Measurements from ENCODE around the gene CDH23. TPM values are rescaled to one million over a fixed set of nuclear protein-coding genes. Genes with fewer than 3 reads are reported as not detected.

CDH23 gene
- total and polyA plus RNA-seq, 2 donors (not counting 1 experiment from before 2014, with no cell fraction given), result 0.01 to 0.17 TPM

DNA sequence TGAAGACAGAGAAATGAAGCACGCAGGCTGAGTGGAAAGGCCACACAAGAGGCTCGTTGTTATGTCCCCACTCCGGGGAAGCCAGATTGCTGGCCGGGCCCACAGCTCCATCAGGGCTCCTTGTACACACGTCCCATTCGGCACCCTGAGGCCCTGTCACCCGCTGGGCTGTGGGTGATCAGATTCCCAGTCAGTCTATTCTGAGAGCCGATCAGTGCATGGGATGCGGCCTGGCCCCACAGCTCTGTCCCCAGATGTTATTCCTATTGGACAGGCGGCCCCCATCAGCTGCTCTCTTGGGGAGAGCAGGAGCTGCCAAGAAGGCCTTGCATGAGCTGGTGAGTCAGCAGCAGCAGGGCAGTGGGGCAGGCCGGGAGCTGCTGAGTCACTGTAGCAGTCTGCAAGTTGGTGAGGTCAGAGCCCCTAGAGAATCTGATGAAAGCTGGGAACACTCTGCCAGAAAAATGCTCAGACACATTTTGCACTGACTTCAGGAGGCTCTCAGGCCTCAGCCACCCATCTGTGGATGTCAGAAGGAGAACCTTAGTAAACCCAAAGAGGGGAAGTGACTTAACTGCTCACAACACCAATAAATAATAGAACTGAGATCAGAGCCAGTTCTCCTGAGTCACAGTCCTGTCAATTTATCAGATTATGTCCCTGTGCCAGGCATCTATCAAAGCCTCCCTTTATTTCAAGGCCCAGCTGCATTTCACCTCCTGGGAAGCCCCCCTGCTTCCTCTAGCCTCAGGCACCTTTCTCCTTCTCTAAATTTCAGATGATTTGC lies 463.7 kb downstream of the CDH23 start:
- Histone ChIP-seq H3K27ac (ENCODE audit: insufficient read depth, low read length) (peak overlapping the region; percentile 95), H2AFZ (ENCODE audit: low read length) (peak overlapping the region; percentile 4), H3K36me3 (ENCODE audit: control insufficient read depth, insufficient read depth, low read length) (no peaks in the 10 kb centered on the region), H4K20me1 (ENCODE audit: control insufficient read depth, extremely low read depth, insufficient read depth, low read length) (no peaks in the 10 kb centered on the region), H3K4me1 (ENCODE audit: control insufficient read depth, extremely low read depth, insufficient read depth, low read length) (peaks cover 20% of the 10 kb centered on the region), H3K9me3 (ENCODE audit: control insufficient read depth, insufficient read depth, low read depth, low read length) (no peaks in the 10 kb centered on the region), H3K79me2 (ENCODE audit: control insufficient read depth, insufficient read depth, low read length) (no peaks in the 10 kb centered on the region), H3K4me2 (ENCODE audit: extremely low read depth, insufficient read depth, low read length) (peak overlapping the region; percentile 54), H3K4me3 (replicated peaks in 1 of 4; ENCODE audit: control extremely low read depth in 1 of 4, insufficient read depth in 1 of 4, low read depth in 3 of 4, low read length in 4 of 4) (no peak overlapping the region), H3K9ac (ENCODE audit: insufficient read depth, low read length) (peak overlapping the region; percentile 62), H3K27me3 (ENCODE audit: control insufficient read depth, insufficient read depth, low read length) (no peaks in the 10 kb centered on the region)
- peak; percentile 100 for DNase-seq (ENCODE audit: low read depth in 2 of 2)
- TF ChIP-seq, protein P1, sequence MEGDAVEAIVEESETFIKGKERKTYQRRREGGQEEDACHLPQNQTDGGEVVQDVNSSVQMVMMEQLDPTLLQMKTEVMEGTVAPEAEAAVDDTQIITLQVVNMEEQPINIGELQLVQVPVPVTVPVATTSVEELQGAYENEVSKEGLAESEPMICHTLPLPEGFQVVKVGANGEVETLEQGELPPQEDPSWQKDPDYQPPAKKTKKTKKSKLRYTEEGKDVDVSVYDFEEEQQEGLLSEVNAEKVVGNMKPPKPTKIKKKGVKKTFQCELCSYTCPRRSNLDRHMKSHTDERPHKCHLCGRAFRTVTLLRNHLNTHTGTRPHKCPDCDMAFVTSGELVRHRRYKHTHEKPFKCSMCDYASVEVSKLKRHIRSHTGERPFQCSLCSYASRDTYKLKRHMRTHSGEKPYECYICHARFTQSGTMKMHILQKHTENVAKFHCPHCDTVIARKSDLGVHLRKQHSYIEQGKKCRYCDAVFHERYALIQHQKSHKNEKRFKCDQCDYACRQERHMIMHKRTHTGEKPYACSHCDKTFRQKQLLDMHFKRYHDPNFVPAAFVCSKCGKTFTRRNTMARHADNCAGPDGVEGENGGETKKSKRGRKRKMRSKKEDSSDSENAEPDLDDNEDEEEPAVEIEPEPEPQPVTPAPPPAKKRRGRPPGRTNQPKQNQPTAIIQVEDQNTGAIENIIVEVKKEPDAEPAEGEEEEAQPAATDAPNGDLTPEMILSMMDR (conservative IDR thresholded peaks at IDR 0.05 in 1 of 2, IDR thresholded peaks at IDR 0.05 in 1 of 2; ENCODE audit: low read depth in 1 of 2, low read length in 2 of 2), result no peak
- TF ChIP-seq EZH2 (IDR thresholded peaks at IDR 0.05; ENCODE audit: low read length, missing control alignments), result no peak

DNA sequence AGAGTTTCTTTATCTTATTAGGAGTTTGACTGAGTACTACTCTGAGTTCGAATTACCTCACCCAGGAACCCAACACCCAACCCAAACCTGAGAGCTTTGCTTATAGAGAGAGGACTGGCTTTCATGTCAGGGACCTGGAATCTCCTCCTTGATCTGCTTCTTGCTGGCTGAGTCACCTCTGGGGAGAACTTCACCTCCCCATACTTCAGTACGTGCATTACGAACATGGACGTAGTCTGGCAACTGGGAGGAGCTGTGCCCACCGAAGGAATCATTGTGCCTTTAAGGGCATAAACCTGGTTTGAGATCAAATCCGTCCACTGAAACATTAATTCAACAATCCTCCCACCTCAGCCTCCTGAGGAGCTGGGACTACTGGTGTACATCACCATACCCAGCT lies 466.5 kb downstream of the CDH23 start:
- H4K20me1 ChIP-seq (ENCODE audit: control insufficient read depth, extremely low read depth, insufficient read depth, low read length), result no peaks in the 10 kb centered on the region
- H3K9ac ChIP-seq (ENCODE audit: insufficient read depth, low read length), result no peak overlapping the region
- no peak overlapping the region for H3K4me3 ChIP-seq (replicated peaks in 1 of 4; ENCODE audit: control extremely low read depth in 1 of 4, insufficient read depth in 1 of 4, low read depth in 3 of 4, low read length in 4 of 4)
- no peaks in the 10 kb centered on the region for H3K9me3 ChIP-seq (ENCODE audit: control insufficient read depth, insufficient read depth, low read depth, low read length)
- H3K4me2 ChIP-seq (ENCODE audit: extremely low read depth, insufficient read depth, low read length), result no peak overlapping the region
- H3K27me3 ChIP-seq (ENCODE audit: control insufficient read depth, insufficient read depth, low read length), result no peaks in the 10 kb centered on the region
- H3K36me3 ChIP-seq (ENCODE audit: control insufficient read depth, insufficient read depth, low read length), result no peaks in the 10 kb centered on the region
- H3K79me2 ChIP-seq (ENCODE audit: control insufficient read depth, insufficient read depth, low read length), result no peaks in the 10 kb centered on the region
- no peak overlapping the region for H2AFZ ChIP-seq (ENCODE audit: low read length)
- peaks cover 25% of the 10 kb centered on the region for H3K4me1 ChIP-seq (ENCODE audit: control insufficient read depth, extremely low read depth, insufficient read depth, low read length)
- no peak for TF ChIP-seq EZH2 (IDR thresholded peaks at IDR 0.05; ENCODE audit: low read length, missing control alignments)
- TF ChIP-seq, protein P1 (conservative IDR thresholded peaks at IDR 0.05 in 1 of 2, IDR thresholded peaks at IDR 0.05 in 1 of 2; ENCODE audit: low read depth in 1 of 2, low read length in 2 of 2), result no peak
- DNase-seq (ENCODE audit: low read depth in 2 of 2), result peak in 1 of 2 donors; percentile 82
- H3K27ac ChIP-seq (ENCODE audit: insufficient read depth, low read length), result no peak overlapping the region

DNA sequence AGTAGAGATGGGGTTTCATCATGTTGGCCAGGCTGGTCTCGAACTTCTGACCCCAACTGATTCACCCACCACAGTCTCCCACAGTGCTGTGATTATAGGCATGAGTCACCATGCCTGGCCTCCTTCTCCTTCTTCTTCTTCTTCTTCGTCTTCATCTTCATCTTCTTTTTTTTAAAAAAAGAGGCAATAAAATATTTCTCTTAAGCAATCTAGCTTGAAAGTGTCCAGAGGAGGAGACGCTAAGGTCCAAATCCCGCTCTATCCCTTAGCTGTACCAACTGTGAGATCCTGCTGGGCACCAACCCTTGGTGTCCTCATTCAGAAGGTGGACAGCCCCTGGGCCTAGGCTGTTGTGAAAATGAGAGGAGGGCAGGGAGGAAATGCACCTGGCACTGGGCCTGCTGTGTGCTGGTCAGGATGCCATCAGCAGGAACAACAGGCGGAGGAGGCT lies 468.2 kb downstream of the CDH23 start:
- Histone ChIP-seq H3K36me3 (ENCODE audit: control insufficient read depth, insufficient read depth, low read length) (no peaks in the 10 kb centered on the region), H3K9ac (ENCODE audit: insufficient read depth, low read length) (no peak overlapping the region), H3K4me1 (ENCODE audit: control insufficient read depth, extremely low read depth, insufficient read depth, low read length) (peaks cover 21% of the 10 kb centered on the region), H3K27ac (ENCODE audit: insufficient read depth, low read length) (peak overlapping the region; percentile 27), H3K9me3 (ENCODE audit: control insufficient read depth, insufficient read depth, low read depth, low read length) (no peaks in the 10 kb centered on the region), H3K79me2 (ENCODE audit: control insufficient read depth, insufficient read depth, low read length) (no peaks in the 10 kb centered on the region), H3K4me3 (replicated peaks in 1 of 4; ENCODE audit: control extremely low read depth in 1 of 4, insufficient read depth in 1 of 4, low read depth in 3 of 4, low read length in 4 of 4) (no peak overlapping the region), H3K4me2 (ENCODE audit: extremely low read depth, insufficient read depth, low read length) (no peak overlapping the region), H2AFZ (ENCODE audit: low read length) (no peak overlapping the region), H3K27me3 (ENCODE audit: control insufficient read depth, insufficient read depth, low read length) (no peaks in the 10 kb centered on the region), H4K20me1 (ENCODE audit: control insufficient read depth, extremely low read depth, insufficient read depth, low read length) (no peaks in the 10 kb centered on the region)
- peak; percentile 72 to 86 for DNase-seq (ENCODE audit: low read depth in 2 of 2)
- TF ChIP-seq, protein P1 (conservative IDR thresholded peaks at IDR 0.05 in 1 of 2, IDR thresholded peaks at IDR 0.05 in 1 of 2; ENCODE audit: low read depth in 1 of 2, low read length in 2 of 2), result no peak
- no peak for TF ChIP-seq EZH2 (IDR thresholded peaks at IDR 0.05; ENCODE audit: low read length, missing control alignments)

Other genes with a start within 250 kb of the CDH23 start
- 36.0 and 60.8 TPM in 2 replicates for gene UNC5B, start 184.3 kb upstream of the CDH23 start, total RNA-seq
- gene UNC5B, start 184.3 kb upstream of the CDH23 start, polyA plus RNA-seq, result 2.5 and 5.5 TPM in 2 replicates
- 2.1 and 2.3 TPM in 2 replicates for gene SLC29A3, start 77.7 kb upstream of the CDH23 start, total RNA-seq
- 0.89 and 0.90 TPM in 2 replicates for gene SLC29A3, start 77.7 kb upstream of the CDH23 start, polyA plus RNA-seq

Data from fibroblast of lung (primary cell).